NK-92 (cell line): ENCODE data around the gene THAP3.

Experiments used
- DNase-seq: peaks from one replicate; lab custom pipeline; 2025; ENCODE audit not compliant: unreplicated experiment; lab: John Stamatoyannopoulos, UW

The THAP3 gene

GRCh38 chr1:6668503-6668902 is 43.8 kb downstream of the THAP3 start:
- no peak for DNase-seq

GRCh38 chr1:6672558-6672957 is 47.9 kb downstream of the THAP3 start:
- DNase-seq = no peak

- DNase-seq = no peak
These were observed 49.2 kb downstream of the THAP3 start for GRCh38 chr1:6673816-6674398.

- no peak for DNase-seq
These were observed 50.1 kb downstream of the THAP3 start for GRCh38 chr1:6674771-6675170.

- no peak for DNase-seq
These were observed 51.3 kb downstream of the THAP3 start for GRCh38 chr1:6675941-6676340.
